Thyroid gland (tissue), 4 donors: ENCODE measurements around the gene MYO10.

Experiments used
- CTCF ChIP-seq, 6 experiments: fragments of 200-600 bp in 3 of 6; fragments of 450-650 bp in 3 of 6; sonication (generic) in 3 of 6; IDR thresholded peaks; one replicate each; pipeline ENCODE4 v1.5.1; 2016 to 2019; ENCODE audit warnings: antibody characterized with exemption in 6 of 6, mild to moderate bottlenecking in 2 of 6, inconsistent platforms in 1 of 6, moderate library complexity in 1 of 6
- POLR2A ChIP-seq, 2 donors: fragments of 450-650 bp; IDR thresholded peaks; one replicate each; pipeline ENCODE4 v1.6.1; 2017; ENCODE audit warnings: antibody characterized with exemption in 2 of 2, mild to moderate bottlenecking in 2 of 2, moderate library complexity in 1 of 2

- TF ChIP-seq CTCF (IDR thresholded peaks at IDR 0.05) (no peak), POLR2A (IDR thresholded peaks at IDR 0.05) (no peak)
Measured at GRCh38 chr5:16808021-16808420, 128.1 kb downstream of the MYO10 start.
